GM23338 (cell line): ENCODE results near the gene WDR70. TPM values are rescaled to one million over a fixed set of nuclear protein-coding genes. Genes with fewer than 3 reads are reported as not detected.

Source experiments
- ATAC-seq: fragments of 200-7000 bp; cut with Tn5 transposase; 3 replicates; pipeline ENCODE4 v1.9.1; 2020
- DNase-seq: peaks from one replicate; pipeline ENCODE4 v3.0.0-alpha.2; 2015; ENCODE audit warnings: low spot score
- H2AFZ ChIP-seq: fragments of 200-600 bp; sonication (generic); 2 replicates; pipeline ENCODE4 v1.8.0; 2016; ENCODE audit warnings: antibody characterized with exemption, mild to moderate bottlenecking, moderate library complexity
- H3F3A ChIP-seq: fragments of 200-600 bp; sonication (generic); replicated peaks from 2 replicates; pipeline ENCODE4 v1.8.0; 2017; ENCODE audit warnings: antibody characterized with exemption, mixed run types, low read depth
- H3K27ac ChIP-seq: fragments of 200-600 bp; sonication (generic); 2 replicates; pipeline ENCODE4 v1.6.1; 2016; ENCODE audit warnings: low read depth
- H3K27me3 ChIP-seq: fragments of 200-600 bp; sonication (generic); 2 replicates; pipeline ENCODE4 v1.8.0; 2016; ENCODE audit warnings: mild to moderate bottlenecking, mixed run types, moderate library complexity; ENCODE audit not compliant: insufficient read depth
- H3K36me3 ChIP-seq: fragments of 200-600 bp; sonication (generic); 2 replicates; pipeline ENCODE4 v1.8.0; 2016; ENCODE audit warnings: mild to moderate bottlenecking; ENCODE audit not compliant: insufficient read depth
- H3K4me1 ChIP-seq: fragments of 200-600 bp; sonication (generic); 2 replicates; pipeline ENCODE4 v1.8.0; 2016; ENCODE audit warnings: mild to moderate bottlenecking, moderate library complexity; ENCODE audit not compliant: insufficient read depth
- H3K4me2 ChIP-seq: fragments of 200-600 bp; sonication (generic); 2 replicates; pipeline ENCODE4 v1.7.1; 2017; ENCODE audit warnings: mixed run types
- H3K4me3 ChIP-seq: fragments of 200-600 bp; sonication (generic); 2 replicates; pipeline ENCODE4 v1.6.1; 2016; ENCODE audit warnings: mixed run types
- H3K79me2 ChIP-seq: fragments of 200-600 bp; sonication (generic); replicated peaks from 2 replicates; pipeline ENCODE4 v1.8.0; 2017; ENCODE audit warnings: mild to moderate bottlenecking; ENCODE audit not compliant: insufficient read depth
- H3K9me2 ChIP-seq: fragments of 200-600 bp; sonication (generic); 2 replicates; pipeline ENCODE4 v1.8.0; 2017; ENCODE audit not compliant: insufficient read depth
- H4K20me1 ChIP-seq: fragments of 200-600 bp; sonication (generic); replicated peaks from 2 replicates; pipeline ENCODE4 v1.8.0; 2017; ENCODE audit warnings: mild to moderate bottlenecking; ENCODE audit not compliant: insufficient read depth
- H3K27ac Mint-ChIP-seq: 2 replicates; pipeline ENCODE4 v1.8.0; 2020; ENCODE audit warnings: inconsistent platforms, mild to moderate bottlenecking, moderate library complexity, mixed read lengths
- H3K27me3 Mint-ChIP-seq: 3 replicates; pipeline ENCODE4 v1.8.0; 2022; ENCODE audit warnings: low read depth, mild to moderate bottlenecking, moderate library complexity, mixed read lengths, inconsistent platforms; ENCODE audit not compliant: insufficient read depth, poor library complexity
- H3K36me3 Mint-ChIP-seq: 3 replicates; pipeline ENCODE4 v1.8.0; 2021; ENCODE audit warnings: low read depth, mild to moderate bottlenecking, inconsistent platforms, moderate library complexity, mixed read lengths
- H3K4me1 Mint-ChIP-seq: 3 replicates; pipeline ENCODE4 v1.8.0; 2020; ENCODE audit warnings: mild to moderate bottlenecking, inconsistent platforms, mixed read lengths
- H3K4me3 Mint-ChIP-seq: 3 replicates; pipeline ENCODE4 v1.8.0; 2021; ENCODE audit warnings: moderate library complexity, mild to moderate bottlenecking, inconsistent platforms, mixed read lengths
- H3K9me3 Mint-ChIP-seq: 3 replicates; pipeline ENCODE4 v1.8.0; 2020; ENCODE audit warnings: moderate library complexity, mild to moderate bottlenecking, inconsistent platforms, mixed read lengths
- CREB1 ChIP-seq: fragments of 250-450 bp; sonication (Bioruptor Pico); IDR thresholded peaks from 2 replicates; pipeline ENCODE4 v1.5.0; 2020; ENCODE audit warnings: low read depth, mild to moderate bottlenecking, moderate library complexity
- EZH2 ChIP-seq: fragments of 200-600 bp; sonication (generic); IDR thresholded peaks from one replicate; pipeline ENCODE4 v1.8.0; 2017; ENCODE audit warnings: antibody characterized with exemption, mild to moderate bottlenecking, low read depth; ENCODE audit not compliant: unreplicated experiment
- EZH2phosphoT487 ChIP-seq: fragments of 200-600 bp; sonication (generic); IDR thresholded peaks from one replicate; pipeline ENCODE4 v1.8.1; 2018; ENCODE audit warnings: antibody characterized with exemption; ENCODE audit not compliant: unreplicated experiment
- JUNB ChIP-seq: IDR thresholded peaks from one replicate; pipeline ENCODE4 v1.6.1; 2016; ENCODE audit warnings: antibody characterized with exemption; ENCODE audit not compliant: unreplicated experiment
- NANOG ChIP-seq: IDR thresholded peaks from 2 replicates; pipeline ENCODE4 v1.6.1; 2016; ENCODE audit warnings: antibody characterized with exemption, borderline replicate concordance
- POLR2AphosphoS5 ChIP-seq: IDR thresholded peaks from 2 replicates; pipeline ENCODE4 v1.6.1; 2016; ENCODE audit warnings: antibody characterized with exemption, low read depth
- STAT1 ChIP-seq: IDR thresholded peaks from one replicate; pipeline ENCODE4 v1.6.1; 2016; ENCODE audit warnings: antibody characterized with exemption; ENCODE audit not compliant: unreplicated experiment
- ZNF114 ChIP-seq: fragments of 250-450 bp; sonication (Bioruptor Pico); IDR thresholded peaks from 2 replicates; pipeline ENCODE4 v1.5.0; 2020; ENCODE audit warnings: mild to moderate bottlenecking, moderate library complexity
- ZNF331 ChIP-seq: fragments of 250-450 bp; sonication (Bioruptor Pico); IDR thresholded peaks from 2 replicates; pipeline ENCODE4 v1.5.0; 2020; ENCODE audit warnings: low read depth, mild to moderate bottlenecking, moderate library complexity
- polyA plus RNA-seq: library from polyadenylated mRNA; unstranded; fragments of >200 nt; fragmentation: Nextera tagmentation; extraction: Ambion mirVana; gene quantifications from 2 replicates; pipeline ENCODE4 v1.2.1, GENCODE V29; 2016
- total RNA-seq: library from RNA; depleted of rRNA; stranded (reverse); fragments of >200 nt; shearing (Covaris generic); gene quantifications from 2 replicates; pipeline ENCODE4 v1.2.3, GENCODE V29; 2014
- TF ChIP-seq, protein P1 (sequence below), 2 experiments: fragments of 200-600 bp in 1 of 2; sonication (generic) in 1 of 2; conservative IDR thresholded peaks; 2 replicates each; pipeline versions ENCODE4 v1.5.1 to v1.6.1; 2016 to 2017; ENCODE audit warnings: antibody characterized with exemption in 2 of 2, low read depth in 2 of 2, mild to moderate bottlenecking in 2 of 2, moderate library complexity in 1 of 2
- TF ChIP-seq, protein P2 (sequence below): fragments of 250-450 bp; sonication (Bioruptor Pico); IDR thresholded peaks from 2 replicates; pipeline ENCODE4 v1.5.0; 2020; ENCODE audit warnings: mild to moderate bottlenecking, moderate library complexity
- TF ChIP-seq, protein P3 (sequence below): IDR thresholded peaks from one replicate; pipeline ENCODE4 v1.6.1; 2018; ENCODE audit warnings: antibody characterized with exemption; ENCODE audit not compliant: unreplicated experiment
- TF ChIP-seq, protein P4 (sequence below): IDR thresholded peaks from 2 replicates; pipeline ENCODE4 v1.6.1; 2016; ENCODE audit warnings: antibody characterized with exemption

The WDR70 gene
- total and polyA plus RNA-seq, 2 experiments from 2014 or later = 34.9 to 86.7 TPM

DNA sequence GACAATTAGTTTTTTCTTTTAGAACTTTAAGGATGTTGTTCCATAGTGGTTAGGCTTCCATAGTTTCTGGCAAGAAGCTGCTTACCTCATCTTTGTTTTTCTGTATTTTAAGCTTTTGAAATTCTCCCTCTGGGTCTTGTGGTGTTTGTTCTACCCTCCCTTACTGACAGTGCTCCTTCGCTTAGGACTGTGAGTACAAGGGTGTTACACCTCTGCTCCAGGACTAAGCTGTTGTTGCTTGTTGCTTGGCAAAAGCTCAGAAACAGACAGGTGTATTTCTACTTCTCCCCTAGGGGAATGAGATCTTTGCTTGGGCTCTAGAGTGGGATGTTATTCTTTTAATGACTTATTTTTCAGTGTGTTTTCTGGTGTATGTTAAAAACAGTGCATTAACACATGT lies 225.2 kb downstream of the WDR70 start:
- H3K27ac ChIP-seq = no peak overlapping the region
- H3K79me2 ChIP-seq = no peaks in the 10 kb centered on the region
- no peaks in the 10 kb centered on the region for H3K9me2 ChIP-seq
- Mint-ChIP-seq H3K27me3 (no peaks in the 10 kb centered on the region), H3K9me3 (peaks cover 7% of the 10 kb centered on the region; the same call in 2 of the 3 replicates), H3K4me3 (no peak overlapping the region), H3K36me3 (no peaks in the 10 kb centered on the region), H3K4me1 (no peaks in the 10 kb centered on the region), H3K27ac (no peak overlapping the region; the same call in 1 of the 2 replicates)
- H3K4me3 ChIP-seq = no peak overlapping the region
- no peak for TF ChIP-seq EZH2
- no peak for TF ChIP-seq POLR2AphosphoS5
- TF ChIP-seq ZNF114 = no peak
- no peak for TF ChIP-seq CREB1
- TF ChIP-seq, protein P1, sequence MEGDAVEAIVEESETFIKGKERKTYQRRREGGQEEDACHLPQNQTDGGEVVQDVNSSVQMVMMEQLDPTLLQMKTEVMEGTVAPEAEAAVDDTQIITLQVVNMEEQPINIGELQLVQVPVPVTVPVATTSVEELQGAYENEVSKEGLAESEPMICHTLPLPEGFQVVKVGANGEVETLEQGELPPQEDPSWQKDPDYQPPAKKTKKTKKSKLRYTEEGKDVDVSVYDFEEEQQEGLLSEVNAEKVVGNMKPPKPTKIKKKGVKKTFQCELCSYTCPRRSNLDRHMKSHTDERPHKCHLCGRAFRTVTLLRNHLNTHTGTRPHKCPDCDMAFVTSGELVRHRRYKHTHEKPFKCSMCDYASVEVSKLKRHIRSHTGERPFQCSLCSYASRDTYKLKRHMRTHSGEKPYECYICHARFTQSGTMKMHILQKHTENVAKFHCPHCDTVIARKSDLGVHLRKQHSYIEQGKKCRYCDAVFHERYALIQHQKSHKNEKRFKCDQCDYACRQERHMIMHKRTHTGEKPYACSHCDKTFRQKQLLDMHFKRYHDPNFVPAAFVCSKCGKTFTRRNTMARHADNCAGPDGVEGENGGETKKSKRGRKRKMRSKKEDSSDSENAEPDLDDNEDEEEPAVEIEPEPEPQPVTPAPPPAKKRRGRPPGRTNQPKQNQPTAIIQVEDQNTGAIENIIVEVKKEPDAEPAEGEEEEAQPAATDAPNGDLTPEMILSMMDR (conservative IDR thresholded peaks at IDR 0.05; ENCODE audit: low read depth in 2 of 2) = no peak
- TF ChIP-seq, protein P2, sequence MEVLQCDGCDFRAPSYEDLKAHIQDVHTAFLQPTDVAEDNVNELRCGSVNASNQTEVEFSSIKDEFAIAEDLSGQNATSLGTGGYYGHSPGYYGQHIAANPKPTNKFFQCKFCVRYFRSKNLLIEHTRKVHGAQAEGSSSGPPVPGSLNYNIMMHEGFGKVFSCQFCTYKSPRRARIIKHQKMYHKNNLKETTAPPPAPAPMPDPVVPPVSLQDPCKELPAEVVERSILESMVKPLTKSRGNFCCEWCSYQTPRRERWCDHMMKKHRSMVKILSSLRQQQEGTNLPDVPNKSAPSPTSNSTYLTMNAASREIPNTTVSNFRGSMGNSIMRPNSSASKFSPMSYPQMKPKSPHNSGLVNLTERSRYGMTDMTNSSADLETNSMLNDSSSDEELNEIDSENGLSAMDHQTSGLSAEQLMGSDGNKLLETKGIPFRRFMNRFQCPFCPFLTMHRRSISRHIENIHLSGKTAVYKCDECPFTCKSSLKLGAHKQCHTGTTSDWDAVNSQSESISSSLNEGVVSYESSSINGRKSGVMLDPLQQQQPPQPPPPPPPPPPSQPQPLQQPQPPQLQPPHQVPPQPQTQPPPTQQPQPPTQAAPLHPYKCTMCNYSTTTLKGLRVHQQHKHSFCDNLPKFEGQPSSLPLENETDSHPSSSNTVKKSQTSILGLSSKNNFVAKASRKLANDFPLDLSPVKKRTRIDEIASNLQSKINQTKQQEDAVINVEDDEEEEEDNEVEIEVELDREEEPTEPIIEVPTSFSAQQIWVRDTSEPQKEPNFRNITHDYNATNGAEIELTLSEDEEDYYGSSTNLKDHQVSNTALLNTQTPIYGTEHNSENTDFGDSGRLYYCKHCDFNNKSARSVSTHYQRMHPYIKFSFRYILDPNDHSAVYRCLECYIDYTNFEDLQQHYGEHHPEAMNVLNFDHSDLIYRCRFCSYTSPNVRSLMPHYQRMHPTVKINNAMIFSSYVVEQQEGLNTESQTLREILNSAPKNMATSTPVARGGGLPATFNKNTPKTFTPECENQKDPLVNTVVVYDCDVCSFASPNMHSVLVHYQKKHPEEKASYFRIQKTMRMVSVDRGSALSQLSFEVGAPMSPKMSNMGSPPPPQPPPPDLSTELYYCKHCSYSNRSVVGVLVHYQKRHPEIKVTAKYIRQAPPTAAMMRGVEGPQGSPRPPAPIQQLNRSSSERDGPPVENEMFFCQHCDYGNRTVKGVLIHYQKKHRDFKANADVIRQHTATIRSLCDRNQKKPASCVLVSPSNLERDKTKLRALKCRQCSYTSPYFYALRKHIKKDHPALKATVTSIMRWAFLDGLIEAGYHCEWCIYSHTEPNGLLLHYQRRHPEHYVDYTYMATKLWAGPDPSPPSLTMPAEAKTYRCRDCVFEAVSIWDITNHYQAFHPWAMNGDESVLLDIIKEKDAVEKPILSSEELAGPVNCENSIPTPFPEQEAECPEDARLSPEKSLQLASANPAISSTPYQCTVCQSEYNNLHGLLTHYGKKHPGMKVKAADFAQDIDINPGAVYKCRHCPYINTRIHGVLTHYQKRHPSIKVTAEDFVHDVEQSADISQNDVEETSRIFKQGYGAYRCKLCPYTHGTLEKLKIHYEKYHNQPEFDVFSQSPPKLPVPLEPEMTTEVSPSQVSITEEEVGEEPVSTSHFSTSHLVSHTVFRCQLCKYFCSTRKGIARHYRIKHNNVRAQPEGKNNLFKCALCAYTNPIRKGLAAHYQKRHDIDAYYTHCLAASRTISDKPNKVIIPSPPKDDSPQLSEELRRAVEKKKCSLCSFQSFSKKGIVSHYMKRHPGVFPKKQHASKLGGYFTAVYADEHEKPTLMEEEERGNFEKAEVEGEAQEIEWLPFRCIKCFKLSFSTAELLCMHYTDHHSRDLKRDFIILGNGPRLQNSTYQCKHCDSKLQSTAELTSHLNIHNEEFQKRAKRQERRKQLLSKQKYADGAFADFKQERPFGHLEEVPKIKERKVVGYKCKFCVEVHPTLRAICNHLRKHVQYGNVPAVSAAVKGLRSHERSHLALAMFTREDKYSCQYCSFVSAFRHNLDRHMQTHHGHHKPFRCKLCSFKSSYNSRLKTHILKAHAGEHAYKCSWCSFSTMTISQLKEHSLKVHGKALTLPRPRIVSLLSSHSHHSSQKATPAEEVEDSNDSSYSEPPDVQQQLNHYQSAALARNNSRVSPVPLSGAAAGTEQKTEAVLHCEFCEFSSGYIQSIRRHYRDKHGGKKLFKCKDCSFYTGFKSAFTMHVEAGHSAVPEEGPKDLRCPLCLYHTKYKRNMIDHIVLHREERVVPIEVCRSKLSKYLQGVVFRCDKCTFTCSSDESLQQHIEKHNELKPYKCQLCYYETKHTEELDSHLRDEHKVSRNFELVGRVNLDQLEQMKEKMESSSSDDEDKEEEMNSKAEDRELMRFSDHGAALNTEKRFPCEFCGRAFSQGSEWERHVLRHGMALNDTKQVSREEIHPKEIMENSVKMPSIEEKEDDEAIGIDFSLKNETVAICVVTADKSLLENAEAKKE (CRISPR knock-in tag) = no peak
- TF ChIP-seq STAT1 = no peak
- TF ChIP-seq EZH2phosphoT487 = no peak
- TF ChIP-seq, protein P3, sequence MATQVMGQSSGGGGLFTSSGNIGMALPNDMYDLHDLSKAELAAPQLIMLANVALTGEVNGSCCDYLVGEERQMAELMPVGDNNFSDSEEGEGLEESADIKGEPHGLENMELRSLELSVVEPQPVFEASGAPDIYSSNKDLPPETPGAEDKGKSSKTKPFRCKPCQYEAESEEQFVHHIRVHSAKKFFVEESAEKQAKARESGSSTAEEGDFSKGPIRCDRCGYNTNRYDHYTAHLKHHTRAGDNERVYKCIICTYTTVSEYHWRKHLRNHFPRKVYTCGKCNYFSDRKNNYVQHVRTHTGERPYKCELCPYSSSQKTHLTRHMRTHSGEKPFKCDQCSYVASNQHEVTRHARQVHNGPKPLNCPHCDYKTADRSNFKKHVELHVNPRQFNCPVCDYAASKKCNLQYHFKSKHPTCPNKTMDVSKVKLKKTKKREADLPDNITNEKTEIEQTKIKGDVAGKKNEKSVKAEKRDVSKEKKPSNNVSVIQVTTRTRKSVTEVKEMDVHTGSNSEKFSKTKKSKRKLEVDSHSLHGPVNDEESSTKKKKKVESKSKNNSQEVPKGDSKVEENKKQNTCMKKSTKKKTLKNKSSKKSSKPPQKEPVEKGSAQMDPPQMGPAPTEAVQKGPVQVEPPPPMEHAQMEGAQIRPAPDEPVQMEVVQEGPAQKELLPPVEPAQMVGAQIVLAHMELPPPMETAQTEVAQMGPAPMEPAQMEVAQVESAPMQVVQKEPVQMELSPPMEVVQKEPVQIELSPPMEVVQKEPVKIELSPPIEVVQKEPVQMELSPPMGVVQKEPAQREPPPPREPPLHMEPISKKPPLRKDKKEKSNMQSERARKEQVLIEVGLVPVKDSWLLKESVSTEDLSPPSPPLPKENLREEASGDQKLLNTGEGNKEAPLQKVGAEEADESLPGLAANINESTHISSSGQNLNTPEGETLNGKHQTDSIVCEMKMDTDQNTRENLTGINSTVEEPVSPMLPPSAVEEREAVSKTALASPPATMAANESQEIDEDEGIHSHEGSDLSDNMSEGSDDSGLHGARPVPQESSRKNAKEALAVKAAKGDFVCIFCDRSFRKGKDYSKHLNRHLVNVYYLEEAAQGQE = no peak
- TF ChIP-seq, protein P4, sequence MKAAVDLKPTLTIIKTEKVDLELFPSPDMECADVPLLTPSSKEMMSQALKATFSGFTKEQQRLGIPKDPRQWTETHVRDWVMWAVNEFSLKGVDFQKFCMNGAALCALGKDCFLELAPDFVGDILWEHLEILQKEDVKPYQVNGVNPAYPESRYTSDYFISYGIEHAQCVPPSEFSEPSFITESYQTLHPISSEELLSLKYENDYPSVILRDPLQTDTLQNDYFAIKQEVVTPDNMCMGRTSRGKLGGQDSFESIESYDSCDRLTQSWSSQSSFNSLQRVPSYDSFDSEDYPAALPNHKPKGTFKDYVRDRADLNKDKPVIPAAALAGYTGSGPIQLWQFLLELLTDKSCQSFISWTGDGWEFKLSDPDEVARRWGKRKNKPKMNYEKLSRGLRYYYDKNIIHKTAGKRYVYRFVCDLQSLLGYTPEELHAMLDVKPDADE = no peak
- TF ChIP-seq NANOG = no peak
- no peak for TF ChIP-seq ZNF331
- no peak for TF ChIP-seq JUNB
- no peaks in the 10 kb centered on the region for H3F3A ChIP-seq
- no peaks in the 10 kb centered on the region for H3K27me3 ChIP-seq
- no peak overlapping the region for H2AFZ ChIP-seq
- ATAC-seq (peak; percentile 32; the same call in 1 of the 3 replicates), DNase-seq (no peak)
- H3K36me3 ChIP-seq = no peaks in the 10 kb centered on the region
- H3K4me2 ChIP-seq = no peak overlapping the region
- no peaks in the 10 kb centered on the region for H3K4me1 ChIP-seq
- H4K20me1 ChIP-seq = no peaks in the 10 kb centered on the region
